GM12878 (cell line): ENCODE data around the gene OLIG2. TPM values are rescaled to one million over a fixed set of nuclear protein-coding genes. Genes with fewer than 3 reads are reported as not detected.

Experiments used
- ATAC-seq: fragments of 200-7000 bp; cut with Tn5 transposase; 3 replicates; pipeline ENCODE4 v1.9.1; 2020; ENCODE audit warnings: mild to moderate bottlenecking, moderate library complexity
- BruUV-seq: library from RNA; stranded (reverse); fragments of 400-500 nt; replicated peaks from 2 replicates; lab custom pipeline; 2021; lab: Mats Ljungman, UMichigan
- CTCF ChIA-PET: fragments of 300-600 bp; sonication (Branson Sonifier 250); formaldehyde crosslinking; extraction: SDS; loops from one replicate; lab custom pipeline; 2021; ENCODE audit warnings: inconsistent platforms; lab: Yijun Ruan, JAX
- POLR2A ChIA-PET: fragments of 350-600 bp; formaldehyde crosslinking; extraction: SDS; loops from one replicate; lab custom pipeline; 2021; ENCODE audit warnings: inconsistent platforms; lab: Charles Lee
- RAD21 ChIA-PET: fragments of 300-600 bp; sonication (Branson Sonifier 250); formaldehyde crosslinking; loops from one replicate; lab custom pipeline; 2023; ENCODE audit warnings: antibody characterized with exemption; ENCODE audit not compliant: unreplicated experiment; lab: Charles Lee
- SMC1A ChIA-PET: fragments of 300-600 bp; sonication (Branson Sonifier 250); formaldehyde crosslinking; loops from one replicate; lab custom pipeline; 2023; ENCODE audit not compliant: unreplicated experiment, uncharacterized antibody; lab: Charles Lee
- DNase-seq: peaks from one replicate; pipeline ENCODE4 v3.0.0-alpha.2; 2011; ENCODE audit warnings: low read depth, low spot score
- FAIRE-seq: peaks from 3 replicates; lab custom pipeline; 2011; peaks lifted over from hg19 to GRCh38; lab: Jason Lieb, UNC
- H2AFZ ChIP-seq: 2 replicates; pipeline ENCODE4 v1.6.0; 2011; ENCODE audit warnings: low read depth, low read length, control low read depth; ENCODE audit not compliant: control insufficient read depth
- H3K27ac ChIP-seq: 2 replicates; pipeline ENCODE4 v1.5.1; 2011; ENCODE audit warnings: control low read depth; ENCODE audit not compliant: control insufficient read depth, insufficient read depth
- H3K27me3 ChIP-seq, 2 experiments: replicated peaks in 1 of 2; 2 replicates each; pipeline versions ENCODE4 v1.6.0 to v1.6.1; 2011; ENCODE audit warnings: low read length in 1 of 2; ENCODE audit not compliant: control insufficient read depth in 2 of 2, insufficient read depth in 2 of 2
- H3K36me3 ChIP-seq, 2 experiments: 2 replicates each; pipeline ENCODE4 v1.5.1; 2011; ENCODE audit warnings: low read length in 1 of 2; ENCODE audit not compliant: control insufficient read depth in 2 of 2, insufficient read depth in 2 of 2
- H3K4me1 ChIP-seq: 2 replicates; pipeline ENCODE4 v1.6.1; 2011; ENCODE audit warnings: mild to moderate bottlenecking, low read length, moderate library complexity, mixed read lengths; ENCODE audit not compliant: control insufficient read depth, insufficient read depth
- H3K4me2 ChIP-seq: 2 replicates; pipeline ENCODE4 v1.6.0; 2011; ENCODE audit warnings: control low read depth; ENCODE audit not compliant: control insufficient read depth, insufficient read depth
- H3K4me3 ChIP-seq: fragments of 200-600 bp; sonication (generic); 2 replicates; pipeline ENCODE4 v1.5.1; 2016
- H3K79me2 ChIP-seq: 2 replicates; pipeline ENCODE4 v1.6.0; 2011; ENCODE audit warnings: low read length; ENCODE audit not compliant: control insufficient read depth, insufficient read depth
- H3K9ac ChIP-seq: 2 replicates; pipeline ENCODE4 v1.8.0; 2011; ENCODE audit warnings: low read length, control low read depth, mixed read lengths; ENCODE audit not compliant: control insufficient read depth, insufficient read depth
- H3K9me3 ChIP-seq: replicated peaks from 3 replicates; pipeline ENCODE4 v1.5.1; 2011; ENCODE audit warnings: mild to moderate bottlenecking, low read length; ENCODE audit not compliant: control insufficient read depth, insufficient read depth
- H4K20me1 ChIP-seq: 2 replicates; pipeline ENCODE4 v1.6.0; 2011; ENCODE audit not compliant: control insufficient read depth, insufficient read depth
- FOXM1 ChIP-seq: IDR thresholded peaks from 2 replicates; pipeline ENCODE4 v1.6.1; 2012; ENCODE audit warnings: low read depth, mild to moderate bottlenecking, inconsistent platforms, low read length, moderate library complexity
- GABPA ChIP-seq: IDR thresholded peaks from 2 replicates; pipeline ENCODE4 v1.6.1; 2014; ENCODE audit warnings: antibody characterized with exemption, low read depth, mild to moderate bottlenecking, inconsistent platforms
- KDM1A ChIP-seq: fragments of 200-600 bp; sonication (generic); IDR thresholded peaks from 2 replicates; pipeline ENCODE4 v1.6.1; 2016; ENCODE audit warnings: borderline replicate concordance
- RELA ChIP-seq: fragments of 450-650 bp; IDR thresholded peaks from 2 replicates; pipeline ENCODE4 v1.8.0; 2014; ENCODE audit warnings: borderline replicate concordance; ENCODE audit not compliant: partially characterized antibody
- SIX5 ChIP-seq: IDR thresholded peaks from 2 replicates; pipeline ENCODE4 v1.6.1; 2011; ENCODE audit warnings: mild to moderate bottlenecking, low read depth, low read length, moderate library complexity; ENCODE audit not compliant: severe bottlenecking
- SPI1 ChIP-seq: IDR thresholded peaks from 2 replicates; pipeline ENCODE4 v1.6.1; 2011; ENCODE audit warnings: low read depth, mild to moderate bottlenecking, low read length, moderate library complexity, borderline replicate concordance; ENCODE audit not compliant: insufficient read depth
- YY1 ChIP-seq: IDR thresholded peaks from 2 replicates; pipeline ENCODE4 v1.6.1; 2011; ENCODE audit warnings: low read depth, mild to moderate bottlenecking, low read length
- ZNF622 ChIP-seq: fragments of 450-650 bp; IDR thresholded peaks from 2 replicates; pipeline ENCODE4 v1.6.1; 2017; ENCODE audit warnings: mild to moderate bottlenecking, inconsistent platforms
- ZZZ3 ChIP-seq: IDR thresholded peaks from 2 replicates; pipeline ENCODE4 v1.6.1; 2011; ENCODE audit warnings: low read depth; ENCODE audit not compliant: control insufficient read depth, insufficient read length
- WGBS: methylation state at CpG from one replicate; pipeline ENCODE4 v1.1.6; 2016; ENCODE audit warnings: low lambda C conversion rate; ENCODE audit not compliant: insufficient replicate concordance, insufficient coverage; ENCODE audit errors: missing lambda C conversion rate; 5-methylcytosine and 5-hydroxymethylcytosine counted together
- in situ Hi-C: fragments of 300-500 bp; cut with MboI; formaldehyde crosslinking; loops from 9 replicates; pipeline ENCODE4 v1.14.3; 2018; ENCODE audit warnings: mixed read lengths
- intact Hi-C: fragments of 100-400 bp; cut with micrococcal nuclease; formaldehyde crosslinking; loops from one replicate; pipeline ENCODE4 v1.14.2; 2022; ENCODE audit not compliant: unreplicated experiment
- polyA plus RNA-seq, 11 experiments: library from polyadenylated mRNA; depleted of rRNA in 4 of 11; unstranded in 6 of 11; stranded (reverse) in 5 of 11; fragments of >200 nt; fragmentation: Nextera tagmentation in 4 of 11; fragmentation: Illumina TruSeq in 1 of 11; extraction: Ambion mirVana in 4 of 11; extraction: Trizol in 1 of 11; gene quantifications; 1 replicate in 1 of 11; 2 replicates in 10 of 11; pipeline versions ENCODE4 v1.2.1 to v1.2.3, GENCODE V29; 2011 to 2016; ENCODE audit warnings: inconsistent platforms in 2 of 11, missing spikeins in 2 of 11, low read depth in 1 of 11
- total RNA-seq, 4 experiments: library from RNA; depleted of rRNA in 3 of 4; stranded (reverse); fragments of >200 nt in 3 of 4; fragmentation: Illumina TruSeq in 1 of 4; extraction: Trizol in 1 of 4; gene quantifications; 2 replicates each; pipeline versions ENCODE4 v1.2.1 to v1.2.3, GENCODE V29; 2013 to 2021
- TF ChIP-seq, protein P1 (sequence below): fragments of 150-350 bp; IDR thresholded peaks from 2 replicates; pipeline ENCODE4 v1.6.1; 2014; ENCODE audit warnings: mild to moderate bottlenecking, low read depth, low read length
- TF ChIP-seq, protein P2 (sequence below): fragments of 450-650 bp; IDR thresholded peaks from 2 replicates; pipeline ENCODE4 v1.6.1; 2017; ENCODE audit warnings: low read depth, mild to moderate bottlenecking, moderate library complexity
- TF ChIP-seq, protein P3 (sequence below): IDR thresholded peaks from 2 replicates; pipeline ENCODE4 v1.6.1; 2012; ENCODE audit warnings: low read depth, low read length, improper control_type of control experiment

OLIG2 gene
- total and polyA plus RNA-seq, 10 of the 15 experiments (the other 5 are each of a cell fraction or from before 2014, with no cell fraction given): not detected

DNA sequence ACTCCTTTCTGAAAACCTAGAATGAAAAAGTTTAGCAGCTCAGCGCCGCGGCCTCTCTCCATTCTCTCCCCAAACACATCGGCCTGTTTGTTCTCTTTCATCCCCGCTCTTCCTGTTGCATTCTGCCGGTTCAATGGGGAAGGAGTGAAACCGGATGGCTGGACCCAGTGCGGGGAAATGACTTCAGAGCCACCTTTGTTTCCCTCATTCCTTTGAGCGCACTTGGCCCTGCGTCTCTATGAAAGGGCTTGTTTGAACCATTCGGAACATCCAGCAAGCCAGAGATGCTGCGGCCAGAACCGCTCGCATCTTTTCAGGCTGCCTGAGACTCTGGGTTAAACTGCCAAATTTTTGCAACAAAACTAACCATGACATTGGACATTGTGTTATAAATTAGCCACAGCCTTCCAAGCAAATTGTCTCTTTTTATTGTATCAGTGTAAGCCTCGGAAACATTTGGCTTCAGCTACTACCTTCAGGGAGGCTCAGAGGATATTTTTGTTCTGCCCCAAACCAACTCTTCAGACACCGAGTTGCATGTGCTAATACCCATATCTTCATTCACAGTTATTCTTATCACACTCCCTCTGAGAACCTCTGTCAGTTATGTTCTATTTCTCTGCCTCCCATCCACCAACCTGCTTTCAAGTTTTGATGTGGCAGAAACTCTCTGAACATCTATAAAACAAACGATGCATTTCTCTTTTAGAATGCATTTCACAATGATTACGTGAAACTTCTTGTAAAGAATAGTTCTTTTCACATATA is 39.1 kb downstream of the OLIG2 start:
- RAD21 ChIA-PET: no interaction called here
- H3K36me3 ChIP-seq: no peaks in the 10 kb centered on the region
- CTCF ChIA-PET: interaction anchor here (0.6 to 1.5 kb wide), 2 partner anchors 541 to 1216 kb away, joined by 3 read pairs; no protein-coding TSS in a partner anchor
- SMC1A ChIA-PET: no interaction called here
- DNase-seq (no peak), ATAC-seq (no peak), FAIRE-seq (no peak)
- H3K4me1 ChIP-seq: no peaks in the 10 kb centered on the region
- no peak overlapping the region for H3K9ac ChIP-seq
- no peaks in the 10 kb centered on the region for H3K79me2 ChIP-seq
- no peak overlapping the region for H3K4me3 ChIP-seq
- H3K4me2 ChIP-seq: no peak overlapping the region
- POLR2A ChIA-PET: no interaction called here
- intact Hi-C loops: no loop called here
- no peak overlapping the region for H3K27ac ChIP-seq
- H3K27me3 ChIP-seq: peaks cover 2 to 17% of the 10 kb centered on the region in 2 experiments; a peak in 3 of 4 replicates
- H2AFZ ChIP-seq: no peak overlapping the region
- in situ Hi-C loops: no loop called here
- TF ChIP-seq ZZZ3: no peak
- TF ChIP-seq YY1: no peak
- no peak for TF ChIP-seq KDM1A
- TF ChIP-seq SPI1: no peak
- TF ChIP-seq ZNF622: no peak
- TF ChIP-seq, protein P1, sequence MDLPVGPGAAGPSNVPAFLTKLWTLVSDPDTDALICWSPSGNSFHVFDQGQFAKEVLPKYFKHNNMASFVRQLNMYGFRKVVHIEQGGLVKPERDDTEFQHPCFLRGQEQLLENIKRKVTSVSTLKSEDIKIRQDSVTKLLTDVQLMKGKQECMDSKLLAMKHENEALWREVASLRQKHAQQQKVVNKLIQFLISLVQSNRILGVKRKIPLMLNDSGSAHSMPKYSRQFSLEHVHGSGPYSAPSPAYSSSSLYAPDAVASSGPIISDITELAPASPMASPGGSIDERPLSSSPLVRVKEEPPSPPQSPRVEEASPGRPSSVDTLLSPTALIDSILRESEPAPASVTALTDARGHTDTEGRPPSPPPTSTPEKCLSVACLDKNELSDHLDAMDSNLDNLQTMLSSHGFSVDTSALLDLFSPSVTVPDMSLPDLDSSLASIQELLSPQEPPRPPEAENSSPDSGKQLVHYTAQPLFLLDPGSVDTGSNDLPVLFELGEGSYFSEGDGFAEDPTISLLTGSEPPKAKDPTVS: no peak
- no peak for TF ChIP-seq RELA
- TF ChIP-seq, protein P2, sequence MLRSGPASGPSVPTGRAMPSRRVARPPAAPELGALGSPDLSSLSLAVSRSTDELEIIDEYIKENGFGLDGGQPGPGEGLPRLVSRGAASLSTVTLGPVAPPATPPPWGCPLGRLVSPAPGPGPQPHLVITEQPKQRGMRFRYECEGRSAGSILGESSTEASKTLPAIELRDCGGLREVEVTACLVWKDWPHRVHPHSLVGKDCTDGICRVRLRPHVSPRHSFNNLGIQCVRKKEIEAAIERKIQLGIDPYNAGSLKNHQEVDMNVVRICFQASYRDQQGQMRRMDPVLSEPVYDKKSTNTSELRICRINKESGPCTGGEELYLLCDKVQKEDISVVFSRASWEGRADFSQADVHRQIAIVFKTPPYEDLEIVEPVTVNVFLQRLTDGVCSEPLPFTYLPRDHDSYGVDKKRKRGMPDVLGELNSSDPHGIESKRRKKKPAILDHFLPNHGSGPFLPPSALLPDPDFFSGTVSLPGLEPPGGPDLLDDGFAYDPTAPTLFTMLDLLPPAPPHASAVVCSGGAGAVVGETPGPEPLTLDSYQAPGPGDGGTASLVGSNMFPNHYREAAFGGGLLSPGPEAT: no peak
- TF ChIP-seq FOXM1: no peak
- no peak for TF ChIP-seq SIX5
- TF ChIP-seq GABPA: no peak
- TF ChIP-seq, protein P3, sequence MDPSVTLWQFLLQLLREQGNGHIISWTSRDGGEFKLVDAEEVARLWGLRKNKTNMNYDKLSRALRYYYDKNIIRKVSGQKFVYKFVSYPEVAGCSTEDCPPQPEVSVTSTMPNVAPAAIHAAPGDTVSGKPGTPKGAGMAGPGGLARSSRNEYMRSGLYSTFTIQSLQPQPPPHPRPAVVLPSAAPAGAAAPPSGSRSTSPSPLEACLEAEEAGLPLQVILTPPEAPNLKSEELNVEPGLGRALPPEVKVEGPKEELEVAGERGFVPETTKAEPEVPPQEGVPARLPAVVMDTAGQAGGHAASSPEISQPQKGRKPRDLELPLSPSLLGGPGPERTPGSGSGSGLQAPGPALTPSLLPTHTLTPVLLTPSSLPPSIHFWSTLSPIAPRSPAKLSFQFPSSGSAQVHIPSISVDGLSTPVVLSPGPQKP: no peak
- H4K20me1 ChIP-seq: no peaks in the 10 kb centered on the region
- 45% methylated on average over 18 of the region's 18 CpGs for WGBS
- BruUV-seq: no TSS peak
- H3K9me3 ChIP-seq: no peaks in the 10 kb centered on the region; the same call in 1 of the 3 replicates
